NCI-H2171 (cell line): Measurements from ENCODE around the gene RFX3.
A peak's percentile ranks its signal among the peaks of the same experiment; 100 is the strongest.

ENCODE experiments used
- DNase-seq: peaks from one replicate; lab custom pipeline; 2025; lab: John Stamatoyannopoulos, UW

The RFX3 gene

GRCh38 chr9:3433066-3433465 lies 92.7 kb downstream of the RFX3 start:
- DNase-seq, result no peak

GRCh38 chr9:3431890-3432289 lies 93.9 kb downstream of the RFX3 start:
- DNase-seq, result no peak

- DNase-seq, result no peak
Observed at GRCh38 chr9:3419893-3420292, 105.9 kb downstream of the RFX3 start.

GRCh38 chr9:3415906-3416305 lies 109.9 kb downstream of the RFX3 start:
- no peak for DNase-seq

- DNase-seq, result no peak
Observed at GRCh38 chr9:3413984-3414383, 111.8 kb downstream of the RFX3 start.

- DNase-seq, result no peak
Observed at GRCh38 chr9:3410461-3410860, 115.3 kb downstream of the RFX3 start.

GRCh38 chr9:3409453-3409852 lies 116.3 kb downstream of the RFX3 start:
- no peak for DNase-seq

- no peak for DNase-seq
Observed at GRCh38 chr9:3403315-3403714, 122.5 kb downstream of the RFX3 start.

- DNase-seq, result peak; percentile 84
Observed at GRCh38 chr9:3401221-3401954, 124.4 kb downstream of the RFX3 start.

GRCh38 chr9:3398232-3398648 lies 127.6 kb downstream of the RFX3 start:
- no peak for DNase-seq

GRCh38 chr9:3397766-3398165 lies 128.0 kb downstream of the RFX3 start:
- DNase-seq, result no peak

- DNase-seq, result no peak
Observed at GRCh38 chr9:3391414-3391813, 134.4 kb downstream of the RFX3 start.

- no peak for DNase-seq
Observed at GRCh38 chr9:3386753-3387152, 139.0 kb downstream of the RFX3 start.

GRCh38 chr9:3385871-3386270 lies 139.9 kb downstream of the RFX3 start:
- DNase-seq, result no peak

GRCh38 chr9:3371842-3372241 lies 154.0 kb downstream of the RFX3 start:
- DNase-seq, result no peak

- DNase-seq, result no peak
Observed at GRCh38 chr9:3370715-3371114, 155.1 kb downstream of the RFX3 start.

GRCh38 chr9:3367185-3367584 lies 158.6 kb downstream of the RFX3 start:
- no peak for DNase-seq

- no peak for DNase-seq
Observed at GRCh38 chr9:3361689-3362392, 164.0 kb downstream of the RFX3 start.

GRCh38 chr9:3361116-3361515 lies 164.7 kb downstream of the RFX3 start:
- DNase-seq, result no peak

- no peak for DNase-seq
Observed at GRCh38 chr9:3360245-3360644, 165.6 kb downstream of the RFX3 start.

GRCh38 chr9:3359778-3360177 lies 166.0 kb downstream of the RFX3 start:
- DNase-seq, result no peak

GRCh38 chr9:3359048-3359692 lies 166.6 kb downstream of the RFX3 start:
- DNase-seq, result no peak

- DNase-seq, result no peak
Observed at GRCh38 chr9:3348169-3348568, 177.6 kb downstream of the RFX3 start.
